ENCODE data around the gene GRIN3A. TPM values are rescaled to one million over a fixed set of nuclear protein-coding genes. Genes with fewer than 3 reads are reported as not detected.

The GRIN3A gene
- total and polyA plus RNA-seq, 9 of the 15 experiments (the other 6 are each of a cell fraction or from before 2014, with no cell fraction given): 0.01 to 0.03 TPM; not detected in 7

GRCh38 chr9:101533334-101534204 is 204.9 kb downstream of the GRIN3A start, which contains the start of gene RNF20 (continued):
- peak; percentile 71 for TF ChIP-seq HDAC2 (IDR thresholded peaks at IDR 0.05)
- no peak for TF ChIP-seq ZKSCAN8 (CRISPR knock-in tag; IDR thresholded peaks at IDR 0.05)
- peak; percentile 58; the same call in 1 of the 2 replicates for TF ChIP-seq FOXJ2 (tag; IDR thresholded peaks at IDR 0.05)
- peak; percentile 33; the same call in 1 of the 2 replicates for TF ChIP-seq CHD2 (IDR thresholded peaks at IDR 0.05; ENCODE audit: low read depth, low read length)
- TF ChIP-seq ZBTB11 (CRISPR knock-in tag; IDR thresholded peaks at IDR 0.05): peak in 1 of 3 experiments; percentile 83; a peak in 2 of 6 replicates
- peak; percentile 89 for TF ChIP-seq PHF20 (IDR thresholded peaks at IDR 0.05; ENCODE audit: partially characterized antibody)
- TF ChIP-seq MEF2D (tag; conservative IDR thresholded peaks at IDR 0.05; ENCODE audit: low read depth): no peak
- peak; percentile 76 for TF ChIP-seq CXXC5 (CRISPR knock-in tag; IDR thresholded peaks at IDR 0.05)
- TF ChIP-seq MCM3 (IDR thresholded peaks at IDR 0.05): no peak
- TF ChIP-seq USF2 (CRISPR knock-in tag; IDR thresholded peaks at IDR 0.05): no peak
- TF ChIP-seq ZNF431 (CRISPR knock-in tag; IDR thresholded peaks at IDR 0.05): no peak
- TF ChIP-seq ESRRB (CRISPR knock-in tag; IDR thresholded peaks at IDR 0.05; ENCODE audit: borderline replicate concordance): no peak
- no peak for TF ChIP-seq ZNF23 (CRISPR knock-in tag; IDR thresholded peaks at IDR 0.05)
- peak; percentile 33; the same call in 1 of the 2 replicates for TF ChIP-seq ZBTB33 (CRISPR knock-in tag; IDR thresholded peaks at IDR 0.05)
- TF ChIP-seq ZNF655 (CRISPR knock-in tag; IDR thresholded peaks at IDR 0.05): no peak
- TF ChIP-seq CC2D1A (IDR thresholded peaks at IDR 0.05): no peak; the same call in 1 of the 2 replicates
- TF ChIP-seq LARP7 (IDR thresholded peaks at IDR 0.05): 0 out of 2 replicates have a peak, but pooled peaks have one; percentile 21
- TF ChIP-seq TEAD1 (CRISPR knock-in tag; IDR thresholded peaks at IDR 0.05): peak in 1 of 2 experiments; percentile 63; a peak in 1 of 4 replicates
- no peak for TF ChIP-seq HDGF (IDR thresholded peaks at IDR 0.05)
- peak; percentile 87 for TF ChIP-seq NR2C2 (CRISPR knock-in tag; IDR thresholded peaks at IDR 0.05)
- TF ChIP-seq NR2C2 (tag; IDR thresholded peaks at IDR 0.05): peak; percentile 99
